Kidney (tissue), 14 donors: Measurements from ENCODE around the gene MAP7D3. TPM values are rescaled to one million over a fixed set of nuclear protein-coding genes. Genes with fewer than 3 reads are reported as not detected.

Source experiments
- DNase-seq, 5 donors: peaks; one replicate each; pipeline ENCODE4 v3.0.0-alpha.2; 2013 to 2020
- FAIRE-seq: peaks from 2 replicates; lab custom pipeline; 2012; peaks lifted over from hg19 to GRCh38; lab: Jason Lieb, UNC
- H3K27ac ChIP-seq, 2 donors: one replicate each; pipeline ENCODE4 v1.7.0; 2013; ENCODE audit warnings: low read depth in 2 of 2, low read length in 2 of 2, inconsistent platforms in 1 of 2
- H3K27me3 ChIP-seq: one replicate; pipeline ENCODE4 v1.7.1; 2013; ENCODE audit warnings: low read length, inconsistent platforms; ENCODE audit not compliant: control insufficient read depth, insufficient read depth
- H3K36me3 ChIP-seq, 3 donors: one replicate each; pipeline versions ENCODE4 v1.7.0 to v1.7.1; 2013; ENCODE audit warnings: low read length in 3 of 3, control low read depth in 1 of 3, inconsistent platforms in 1 of 3; ENCODE audit not compliant: insufficient read depth in 3 of 3, control insufficient read depth in 2 of 3
- H3K4me1 ChIP-seq, 3 donors: one replicate each; pipeline versions ENCODE4 v1.7.0 to v1.7.1; 2013; ENCODE audit warnings: low read length in 3 of 3, inconsistent platforms in 1 of 3, low read depth in 1 of 3; ENCODE audit not compliant: control insufficient read depth in 2 of 3, insufficient read depth in 2 of 3
- H3K4me3 ChIP-seq, 3 donors: one replicate each; pipeline versions ENCODE4 v1.7.0 to v1.8.1; 2013; ENCODE audit warnings: low read length in 3 of 3, control low read depth in 1 of 3, inconsistent platforms in 1 of 3
- H3K9ac ChIP-seq, 3 donors: one replicate each; pipeline versions ENCODE4 v1.7.0 to v1.7.1; 2013; ENCODE audit warnings: low read length in 3 of 3, control low read depth in 1 of 3, inconsistent platforms in 1 of 3
- H3K9me3 ChIP-seq, 3 donors: one replicate each; pipeline versions ENCODE4 v1.7.0 to v1.7.1; 2013; ENCODE audit warnings: low read length in 3 of 3, control low read depth in 1 of 3, inconsistent platforms in 1 of 3; ENCODE audit not compliant: control insufficient read depth in 2 of 3, insufficient read depth in 1 of 3
- intact Hi-C: fragments of 100-400 bp; cut with DNase I; formaldehyde crosslinking; loops from one replicate; pipeline ENCODE4 v1.11.1; 2022
- polyA plus RNA-seq: library from polyadenylated mRNA; stranded (reverse); fragments of 350-450 nt; fragmentation: Illumina TruSeq; extraction: RNeasy Lipid Tissue Mini Kit (QIAGEN cat#74804); gene quantifications from one replicate; pipeline ENCODE4 v1.2.3, GENCODE V29; 2014; ENCODE audit warnings: low read depth, low replicate concordance; ENCODE audit not compliant: insufficient read depth
- total RNA-seq: library from RNA; stranded (reverse); fragmentation: NEBNext Ultra II Directional; extraction: Animal tissue kit (Norgen Biotek cat#: 25700); gene quantifications from one replicate; pipeline ENCODE4 v1.2.1, GENCODE V29; 2021
- TF ChIP-seq, protein P1 (sequence below): IDR thresholded peaks from 3 replicates; pipeline ENCODE4 v1.5.1; 2012; ENCODE audit warnings: mild to moderate bottlenecking, moderate library complexity, borderline replicate concordance; ENCODE audit not compliant: insufficient read depth; ENCODE audit errors: extremely low read depth
- donor health status: control.
- donor health status: control.
- donor health status: control.
- donor health status: control.
- donor health status: control.
- donor health status: DM: yes; HTN: yes; CAD: no.
- donor health status: Normal renal cell carcinoma (clear cell type).

Gene MAP7D3
- total and polyA plus RNA-seq, 2 donors from 2014 or later: 5.7 to 13.9 TPM

DNA sequence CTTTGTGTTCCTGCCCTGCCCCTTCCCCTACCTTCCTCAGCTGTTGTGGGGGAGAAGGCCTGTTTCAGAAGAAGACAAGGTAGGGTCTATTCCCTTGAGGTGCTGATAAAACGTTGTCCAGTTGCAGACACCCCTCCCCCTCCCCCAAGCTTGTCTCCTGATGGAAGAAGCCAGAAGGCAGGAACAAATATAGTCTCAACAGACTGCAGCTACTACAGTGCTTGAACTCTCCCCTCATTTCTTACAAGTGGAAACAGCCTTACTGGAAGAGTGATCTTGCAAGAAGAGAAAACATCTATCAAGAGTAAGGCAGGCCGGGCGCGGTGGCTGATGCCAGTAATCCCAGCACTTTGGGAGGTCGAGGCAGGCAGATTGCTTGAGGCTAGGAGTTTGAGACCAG is 11.0 kb upstream of the MAP7D3 start:
- intact Hi-C loops: no loop called here
- TF ChIP-seq, protein P1, sequence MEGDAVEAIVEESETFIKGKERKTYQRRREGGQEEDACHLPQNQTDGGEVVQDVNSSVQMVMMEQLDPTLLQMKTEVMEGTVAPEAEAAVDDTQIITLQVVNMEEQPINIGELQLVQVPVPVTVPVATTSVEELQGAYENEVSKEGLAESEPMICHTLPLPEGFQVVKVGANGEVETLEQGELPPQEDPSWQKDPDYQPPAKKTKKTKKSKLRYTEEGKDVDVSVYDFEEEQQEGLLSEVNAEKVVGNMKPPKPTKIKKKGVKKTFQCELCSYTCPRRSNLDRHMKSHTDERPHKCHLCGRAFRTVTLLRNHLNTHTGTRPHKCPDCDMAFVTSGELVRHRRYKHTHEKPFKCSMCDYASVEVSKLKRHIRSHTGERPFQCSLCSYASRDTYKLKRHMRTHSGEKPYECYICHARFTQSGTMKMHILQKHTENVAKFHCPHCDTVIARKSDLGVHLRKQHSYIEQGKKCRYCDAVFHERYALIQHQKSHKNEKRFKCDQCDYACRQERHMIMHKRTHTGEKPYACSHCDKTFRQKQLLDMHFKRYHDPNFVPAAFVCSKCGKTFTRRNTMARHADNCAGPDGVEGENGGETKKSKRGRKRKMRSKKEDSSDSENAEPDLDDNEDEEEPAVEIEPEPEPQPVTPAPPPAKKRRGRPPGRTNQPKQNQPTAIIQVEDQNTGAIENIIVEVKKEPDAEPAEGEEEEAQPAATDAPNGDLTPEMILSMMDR: no peak
- no peaks in the 10 kb centered on the region for H3K36me3 ChIP-seq
- no peak for FAIRE-seq
- H3K9ac ChIP-seq: no peak overlapping the region
- H3K27ac ChIP-seq: no peak overlapping the region
- DNase-seq: no peak
- H3K4me1 ChIP-seq: no peaks in the 10 kb centered on the region
- no peak overlapping the region for H3K4me3 ChIP-seq
- H3K27me3 ChIP-seq: no peaks in the 10 kb centered on the region
- H3K9me3 ChIP-seq: no peaks in the 10 kb centered on the region

DNA sequence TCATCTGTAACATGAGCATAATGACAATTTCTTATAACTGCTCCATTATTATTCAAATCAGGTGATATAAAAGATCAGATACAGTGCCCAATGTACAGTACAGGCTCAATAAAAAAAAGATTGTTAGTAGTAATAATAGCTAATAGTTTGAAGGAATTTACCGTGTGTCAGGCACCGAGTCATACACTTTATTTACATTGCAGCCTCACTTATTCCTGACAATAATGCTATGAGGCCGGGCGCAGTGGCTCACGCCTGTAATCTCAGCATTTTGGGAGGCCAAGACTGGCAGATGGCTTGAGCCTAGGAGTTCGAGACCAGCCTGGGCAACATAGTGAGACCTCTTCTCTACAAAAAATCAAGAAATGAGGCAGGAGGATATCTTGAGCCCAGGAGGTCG is 10.1 kb upstream of the MAP7D3 start:
- TF ChIP-seq, protein P1: no peak
- H3K9me3 ChIP-seq: no peaks in the 10 kb centered on the region
- H3K9ac ChIP-seq: no peak overlapping the region
- H3K4me3 ChIP-seq: no peak overlapping the region
- no peak overlapping the region for H3K27ac ChIP-seq
- intact Hi-C loops: no loop called here
- DNase-seq (no peak), FAIRE-seq (no peak)
- no peaks in the 10 kb centered on the region for H3K36me3 ChIP-seq
- no peaks in the 10 kb centered on the region for H3K27me3 ChIP-seq
- no peaks in the 10 kb centered on the region for H3K4me1 ChIP-seq

DNA sequence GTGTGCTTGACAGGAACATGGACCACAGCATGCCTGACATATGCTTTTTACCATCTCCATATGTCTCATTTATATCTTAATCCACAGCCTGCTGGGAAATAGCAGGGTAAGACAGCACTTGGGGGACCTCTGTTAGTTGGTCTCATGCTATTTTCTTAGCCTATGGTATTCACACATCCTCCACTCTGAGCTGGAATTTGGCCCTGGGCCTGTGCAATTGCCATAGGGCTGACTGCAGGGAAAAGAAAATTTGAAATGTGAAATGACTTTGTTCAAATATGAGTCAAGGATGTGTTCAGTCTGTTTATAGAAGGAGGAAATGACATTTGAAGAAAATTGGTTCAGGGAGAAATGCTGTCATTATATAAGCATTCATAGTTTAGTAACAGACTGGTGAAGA is 9.6 kb upstream of the MAP7D3 start:
- TF ChIP-seq, protein P1: no peak
- Histone ChIP-seq H3K27ac (no peak overlapping the region), H3K27me3 (no peaks in the 10 kb centered on the region), H3K4me3 (no peak overlapping the region), H3K4me1 (no peaks in the 10 kb centered on the region), H3K9ac (no peak overlapping the region), H3K9me3 (no peaks in the 10 kb centered on the region), H3K36me3 (no peaks in the 10 kb centered on the region)
- intact Hi-C loops: no loop called here
- DNase-seq (no peak), FAIRE-seq (no peak)

DNA sequence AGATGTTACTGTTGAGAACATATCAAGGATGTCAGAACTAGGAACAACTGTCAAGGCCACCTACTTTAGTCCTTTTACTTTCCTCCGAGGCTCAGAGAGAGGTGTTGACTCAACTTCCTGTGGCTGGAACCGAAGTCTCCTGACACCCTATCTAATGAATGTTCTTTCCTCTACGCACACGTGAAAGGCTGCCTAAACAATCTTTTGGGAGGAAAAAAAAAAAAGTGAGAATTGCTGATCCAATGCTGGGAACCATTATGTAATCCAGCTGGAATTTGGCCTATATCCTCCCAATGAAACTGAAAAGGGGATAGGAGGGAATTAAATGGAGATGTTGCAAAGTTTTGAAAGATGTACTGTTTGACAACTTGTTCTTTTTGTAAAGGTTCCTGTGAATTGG is 8.3 kb upstream of the MAP7D3 start:
- H3K4me3 ChIP-seq: no peak overlapping the region
- no peaks in the 10 kb centered on the region for H3K36me3 ChIP-seq
- no peak overlapping the region for H3K27ac ChIP-seq
- no peaks in the 10 kb centered on the region for H3K4me1 ChIP-seq
- H3K9me3 ChIP-seq: no peaks in the 10 kb centered on the region
- intact Hi-C loops: no loop called here
- H3K27me3 ChIP-seq: no peaks in the 10 kb centered on the region
- TF ChIP-seq, protein P1: no peak
- FAIRE-seq (no peak), DNase-seq (no peak)
- H3K9ac ChIP-seq: no peak overlapping the region
